SIG-M5 (cell line): ENCODE data around the gene GEMIN7.
"Not testable (repeated sequence)": the region's sequence is repeated elsewhere in the genome, so short reads cannot be mapped to it uniquely, and the experiment has no call there.

ENCODE experiments used
- DNase-seq: peaks from one replicate; lab custom pipeline; 2025; lab: John Stamatoyannopoulos, UW

GEMIN7 gene

DNA sequence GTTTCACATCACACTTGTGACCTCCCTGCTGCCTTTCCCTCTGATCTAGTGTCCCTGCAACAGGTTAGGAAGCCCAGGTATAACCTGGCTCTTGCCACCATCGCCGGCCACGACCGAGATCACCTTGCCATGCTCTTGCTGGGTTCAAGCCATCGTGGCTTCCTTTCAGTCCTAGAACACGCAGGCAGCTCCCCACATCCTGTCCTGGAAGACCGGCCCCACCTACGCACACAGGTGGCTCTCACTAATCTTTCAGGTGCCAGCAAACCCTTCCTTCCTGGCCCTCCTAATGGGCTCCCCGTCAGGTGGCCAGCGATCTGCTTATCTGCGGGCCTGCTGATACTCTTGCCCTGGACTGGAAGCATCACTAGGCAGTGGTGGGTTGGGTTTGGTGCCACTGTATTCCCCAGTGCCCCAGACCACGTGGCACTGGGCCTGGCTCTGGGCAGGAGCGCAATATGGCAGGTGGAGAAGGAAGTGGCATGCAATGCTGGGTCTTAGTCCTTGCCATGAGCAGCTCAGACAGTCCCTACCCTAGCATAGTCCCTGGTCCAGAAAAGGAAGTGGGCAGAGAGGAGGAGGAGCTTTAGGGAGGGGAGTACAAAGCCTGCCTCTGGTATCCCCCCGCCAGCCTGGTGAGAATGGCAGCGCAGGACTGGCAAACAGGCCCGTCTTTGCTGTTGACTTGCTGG is 25.7 kb downstream of the GEMIN7 start:
- no peak for DNase-seq

DNA sequence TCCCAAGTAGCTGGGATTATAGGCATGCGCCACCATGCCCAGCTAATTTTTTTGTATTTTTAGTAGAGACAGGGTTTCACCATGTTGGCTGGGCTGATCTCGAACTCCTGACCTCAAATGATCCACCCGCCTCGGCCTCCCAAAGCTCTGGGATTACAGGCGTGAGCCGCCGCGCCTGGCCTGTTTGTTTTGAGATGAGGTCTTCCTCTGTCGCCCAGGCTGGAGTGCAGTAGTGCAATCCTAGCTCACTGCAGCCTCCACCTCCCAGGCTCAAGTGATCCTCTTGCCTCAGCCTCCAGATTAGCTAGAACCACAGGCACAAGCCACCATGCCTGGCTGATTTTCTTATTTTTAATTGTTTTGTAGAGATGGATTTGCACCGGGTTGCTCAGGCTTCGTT is 27.3 kb downstream of the GEMIN7 start:
- DNase-seq = not testable (repeated sequence)

DNA sequence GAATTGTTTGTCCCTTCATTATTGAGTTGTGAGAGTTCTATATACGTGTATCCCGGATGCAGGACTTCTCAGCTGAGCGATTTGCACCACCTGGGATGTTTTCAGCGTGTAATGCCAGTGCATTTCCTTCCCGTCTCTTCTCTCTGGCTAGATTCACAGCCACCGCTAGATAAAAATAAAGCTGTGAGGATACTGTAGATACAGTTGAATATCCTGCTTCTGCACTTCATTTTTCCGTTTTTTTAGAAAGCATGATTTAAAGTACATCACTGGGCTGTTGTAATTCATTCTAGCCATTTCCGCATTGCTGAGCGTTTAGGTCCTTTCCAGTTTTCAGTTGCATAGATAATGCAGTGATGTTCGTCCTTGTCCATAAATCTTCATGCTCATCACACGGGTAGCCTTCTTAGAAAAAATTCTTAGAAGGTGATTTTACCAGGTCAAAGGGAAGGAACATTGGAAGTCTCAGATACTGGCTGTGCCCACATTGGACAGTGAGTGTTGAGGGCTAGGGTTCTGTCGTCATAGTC is 28.6 kb downstream of the GEMIN7 start:
- no peak for DNase-seq

DNA sequence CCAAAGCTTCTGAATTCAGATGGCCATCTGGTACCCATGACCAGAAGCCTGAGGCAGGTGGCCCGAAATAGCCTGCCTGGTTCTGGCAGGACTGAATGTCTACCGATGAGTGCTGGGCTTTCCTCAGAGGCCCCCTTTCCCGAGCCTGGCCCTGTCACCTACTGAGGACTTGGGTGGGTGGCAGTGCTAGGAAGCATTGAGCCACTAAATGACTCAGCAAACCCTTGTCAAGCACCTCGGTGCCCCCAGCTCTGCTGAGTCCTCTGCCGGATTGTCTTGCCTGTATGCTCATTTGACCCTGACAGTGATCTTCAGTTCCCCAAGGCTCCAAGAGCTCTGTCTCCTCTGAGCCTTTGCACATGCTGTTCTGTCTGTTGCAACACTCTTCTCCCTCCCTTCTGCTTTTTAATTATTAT is 31.8 kb downstream of the GEMIN7 start:
- no peak for DNase-seq

DNA sequence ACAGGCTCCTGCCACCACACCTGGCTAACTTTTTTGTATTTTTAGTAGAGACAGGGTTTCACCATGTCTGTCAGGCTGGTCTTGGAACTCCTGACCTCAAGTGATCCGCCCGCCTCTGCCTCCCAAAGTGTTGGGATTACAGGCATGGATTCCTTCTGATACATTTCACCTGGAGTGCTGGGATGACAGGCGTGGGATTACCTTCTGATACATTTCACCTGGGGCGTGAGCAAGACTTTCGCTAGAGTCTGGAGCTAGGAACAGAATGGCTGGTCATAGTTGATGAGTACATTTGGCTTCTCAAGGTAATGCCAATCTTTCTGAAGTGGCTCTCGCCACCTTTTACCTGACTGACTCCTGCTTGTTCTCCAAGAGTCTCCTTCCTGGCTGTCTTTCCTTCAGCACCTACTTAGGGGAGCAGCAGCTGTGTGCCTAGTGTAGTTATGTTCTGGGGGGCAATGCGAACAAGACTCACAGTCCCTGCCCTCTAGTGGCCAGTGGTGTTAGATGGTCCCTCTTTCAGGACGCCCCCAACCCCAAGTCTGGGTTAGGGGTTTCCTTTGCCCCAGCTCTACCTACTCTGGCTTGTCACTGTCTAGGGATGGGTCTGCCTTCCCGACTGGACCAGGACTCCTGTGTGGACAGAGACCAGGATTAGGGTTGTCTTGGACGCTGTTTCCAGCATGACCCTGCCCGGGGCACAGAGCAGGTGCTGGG is 33.2 kb downstream of the GEMIN7 start:
- DNase-seq = no peak

DNA sequence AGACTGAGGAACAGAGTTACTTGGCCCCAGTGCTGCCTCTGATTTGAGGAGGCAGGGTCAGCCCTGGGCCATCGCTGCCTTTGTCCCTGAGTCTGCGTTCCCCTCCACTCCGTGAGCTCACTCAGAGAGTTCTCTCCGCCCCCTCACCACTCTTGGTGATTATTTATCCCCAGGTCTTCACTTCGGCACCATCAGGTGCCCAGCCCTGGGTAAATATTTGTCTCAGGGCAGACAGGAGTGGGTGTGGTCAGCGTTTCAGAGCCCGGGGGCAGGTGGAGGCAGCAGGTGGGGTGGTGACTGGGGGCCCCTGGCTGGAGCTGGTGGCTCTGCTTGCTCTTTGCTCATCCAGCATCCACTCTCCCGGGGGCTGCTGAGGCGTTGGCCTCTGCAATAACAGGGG is 34.6 kb downstream of the GEMIN7 start:
- DNase-seq = no peak

DNA sequence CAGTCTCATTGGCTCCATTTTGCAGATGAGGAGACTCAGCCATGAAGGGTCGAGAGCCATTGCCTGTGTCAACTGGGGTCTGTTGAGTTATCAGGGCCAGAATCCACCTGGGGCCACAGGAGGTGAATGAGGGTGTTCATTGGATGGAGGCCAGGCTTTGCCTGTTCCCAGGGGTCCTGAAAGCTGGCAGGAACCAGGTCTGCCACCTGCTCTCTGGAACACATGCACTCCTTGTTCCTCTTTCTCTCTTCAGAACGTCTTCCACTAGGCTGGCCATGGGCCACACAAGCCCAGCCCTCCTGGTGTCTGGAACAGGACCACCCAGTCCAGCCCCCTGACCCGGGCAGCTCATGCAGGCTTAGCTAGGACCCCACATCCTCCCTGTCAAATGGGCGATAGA is 35.1 kb downstream of the GEMIN7 start:
- DNase-seq = no peak

DNA sequence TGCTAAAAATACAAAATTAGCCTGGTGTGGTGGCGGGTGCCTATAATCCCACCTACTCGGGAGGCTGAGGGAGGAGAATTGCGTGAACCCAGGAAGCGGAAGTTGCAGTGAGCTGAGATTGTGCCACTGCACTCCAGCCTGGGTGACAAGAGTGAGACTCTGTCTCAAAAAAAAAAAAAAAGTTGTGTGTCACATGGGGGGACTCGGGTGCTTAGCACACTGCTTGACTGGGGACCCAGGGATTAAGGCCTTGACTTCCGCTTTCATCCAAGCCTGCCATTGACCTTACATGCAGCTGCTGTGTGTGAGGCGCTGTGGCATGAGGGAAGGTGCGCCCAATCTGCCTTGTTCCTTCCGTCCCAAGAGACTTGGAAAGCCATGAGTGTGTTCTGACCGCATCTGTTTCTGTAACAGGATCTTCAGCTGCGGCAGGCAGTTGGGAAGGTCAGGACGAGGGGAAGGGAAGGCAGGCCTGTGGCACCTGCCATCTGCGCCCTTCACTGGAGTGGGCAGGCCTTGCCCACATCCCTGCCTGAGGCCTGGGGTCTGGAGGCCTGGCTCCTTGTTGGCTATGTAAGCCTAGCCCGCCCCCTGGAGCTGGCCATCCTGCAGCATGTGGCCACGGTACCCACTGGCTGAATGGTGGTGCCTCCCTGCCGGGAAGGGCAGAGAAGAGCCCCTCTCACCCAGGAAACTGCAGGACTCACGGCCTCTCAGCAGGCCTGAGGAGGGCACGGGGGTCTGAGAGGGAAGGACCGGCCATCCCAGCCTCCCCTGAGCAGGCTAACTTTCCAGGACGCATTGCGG is 37.0 kb downstream of the GEMIN7 start:
- DNase-seq = peak; percentile 32

DNA sequence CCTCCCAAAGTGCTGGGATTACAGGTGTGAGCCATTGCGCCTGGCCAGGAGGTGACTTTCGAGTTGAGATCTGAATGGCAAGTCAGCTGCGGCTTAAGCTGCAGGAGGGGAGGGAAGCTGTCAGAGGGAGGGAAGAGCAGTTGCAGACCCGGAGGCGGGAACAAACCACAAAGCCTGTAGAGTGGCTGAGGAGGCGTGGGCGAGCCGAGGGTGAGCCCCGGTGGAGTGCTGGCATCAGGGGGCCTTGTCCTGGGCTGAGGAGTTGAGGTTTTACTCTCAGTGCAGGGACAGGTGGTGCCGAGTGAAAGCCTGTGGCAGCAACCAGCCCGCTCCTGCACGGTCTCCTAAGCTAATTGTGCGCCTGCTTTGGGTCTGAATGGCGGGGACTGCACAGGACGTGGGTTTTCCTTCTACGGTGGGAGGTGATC is 38.1 kb downstream of the GEMIN7 start:
- no peak for DNase-seq

DNA sequence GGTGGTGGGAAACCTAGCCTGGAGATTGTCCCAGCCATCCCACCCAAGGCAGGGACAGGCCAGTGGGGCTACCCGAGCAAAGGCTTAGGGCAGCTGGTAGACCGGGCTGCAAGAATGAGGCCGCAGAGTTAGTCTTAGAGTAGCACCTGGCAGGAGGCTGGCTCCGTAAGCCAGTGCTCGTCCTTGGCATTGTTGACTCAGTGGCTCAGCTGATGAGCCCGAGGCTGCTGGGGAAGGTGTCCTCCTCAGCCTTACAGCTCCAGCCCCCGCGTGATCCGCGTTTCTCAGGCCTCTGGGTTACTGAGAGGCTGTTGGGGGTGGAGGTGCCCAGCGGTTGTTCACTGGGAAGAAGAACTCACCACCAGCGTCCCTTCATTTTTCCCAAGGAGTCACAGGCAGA is 38.6 kb downstream of the GEMIN7 start:
- DNase-seq = no peak

DNA sequence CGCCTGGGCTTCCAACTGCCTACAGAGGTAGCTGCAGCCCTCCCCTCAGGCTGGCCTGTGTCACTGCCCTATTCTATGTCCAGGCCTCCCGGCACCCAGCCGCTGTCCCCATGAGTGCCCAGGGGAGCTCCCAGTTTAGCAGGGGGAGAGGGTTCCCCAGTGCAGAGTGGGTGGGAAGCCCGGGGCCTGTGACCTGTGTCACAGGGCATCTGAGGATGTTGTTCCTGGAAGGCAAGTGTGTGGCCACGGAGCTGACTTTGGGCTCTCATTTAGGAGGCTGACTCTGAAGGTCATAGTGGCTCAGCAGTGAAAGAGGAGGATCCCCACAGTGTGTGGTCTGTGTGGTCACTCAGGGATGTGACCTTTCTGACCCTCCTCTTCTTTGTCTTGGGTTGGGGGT is 39.0 kb downstream of the GEMIN7 start:
- DNase-seq = no peak

DNA sequence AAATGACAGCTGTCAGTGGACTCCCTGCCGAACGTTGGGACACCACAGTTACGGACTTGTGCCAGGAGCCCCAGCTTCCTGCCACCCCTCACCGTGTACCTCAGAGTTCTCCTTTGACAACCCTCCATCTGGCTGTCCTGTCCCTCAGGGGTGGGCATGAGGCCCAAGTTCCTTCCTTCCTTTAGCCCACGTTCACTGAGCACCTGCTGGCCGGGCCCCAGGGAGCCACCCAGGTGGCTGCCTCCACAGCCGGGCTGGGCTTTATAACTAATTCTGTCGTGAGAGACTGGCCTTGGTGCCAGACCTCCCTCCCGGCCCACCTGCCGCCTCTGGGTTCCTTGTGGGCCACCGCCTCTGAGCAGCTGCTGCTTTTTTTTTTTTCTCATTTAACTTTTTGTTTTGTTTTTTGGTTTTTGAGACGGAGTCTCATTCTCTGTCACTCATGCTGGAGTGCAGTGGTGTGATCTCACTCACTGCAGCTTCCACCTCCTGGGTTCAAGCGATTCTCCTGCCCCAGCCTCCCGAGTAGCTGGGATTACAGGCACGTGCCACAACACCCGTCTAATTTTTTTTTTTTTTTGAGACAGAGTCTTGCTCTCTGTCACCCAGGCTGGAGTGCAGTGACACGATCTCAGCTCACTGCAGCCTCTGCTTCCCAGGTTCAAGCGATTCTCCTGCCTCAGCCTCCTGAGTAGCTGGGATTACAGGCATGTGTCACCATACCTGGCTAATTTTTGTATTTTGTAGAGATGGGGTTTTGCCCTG is 39.7 kb downstream of the GEMIN7 start:
- DNase-seq = not testable (repeated sequence)

DNA sequence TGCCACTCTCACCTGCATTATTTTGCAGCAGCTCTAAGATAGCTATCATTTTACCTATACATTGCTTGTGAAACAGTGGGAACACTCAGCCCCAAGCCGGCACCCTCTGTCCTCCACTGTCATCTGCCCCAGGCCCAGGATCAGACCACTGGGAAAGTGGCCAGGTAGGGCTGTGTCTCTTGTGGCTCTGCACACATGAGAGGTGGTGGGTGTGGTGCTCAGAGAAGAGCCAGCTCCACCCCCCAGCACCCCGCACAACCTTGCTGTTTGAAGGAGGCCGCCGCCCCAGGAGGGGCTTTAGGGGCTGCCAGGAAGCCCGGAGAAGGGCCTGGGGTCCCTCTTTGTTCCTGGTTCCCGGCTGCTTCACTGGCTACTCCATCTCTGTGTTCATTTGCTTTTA is 40.5 kb downstream of the GEMIN7 start:
- no peak for DNase-seq

DNA sequence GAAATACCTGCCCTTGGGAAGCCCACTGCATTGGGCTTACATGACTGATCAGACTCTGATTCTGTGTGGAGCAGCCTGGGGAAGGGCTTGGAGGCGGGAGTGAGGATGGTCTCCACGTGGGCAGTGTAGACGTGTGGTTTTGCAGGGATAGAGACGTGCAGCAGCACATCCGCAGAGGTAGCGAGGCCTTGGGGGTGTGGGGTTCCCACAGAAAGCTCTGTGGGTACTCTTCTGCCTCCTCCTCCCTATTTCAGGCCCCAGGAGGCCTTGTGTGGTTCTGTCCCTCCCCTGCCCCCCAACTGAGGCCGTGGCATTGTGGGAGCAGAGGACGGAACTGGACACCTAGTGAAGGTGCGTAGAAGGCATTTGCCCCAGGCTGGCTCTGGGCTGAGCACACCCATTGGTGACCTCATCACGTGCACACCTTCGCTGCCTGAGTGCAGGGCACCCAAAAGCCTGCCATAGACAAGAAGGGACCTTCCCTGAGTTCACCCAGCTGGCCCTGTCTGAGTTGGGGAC is 42.8 kb downstream of the GEMIN7 start:
- no peak for DNase-seq

DNA sequence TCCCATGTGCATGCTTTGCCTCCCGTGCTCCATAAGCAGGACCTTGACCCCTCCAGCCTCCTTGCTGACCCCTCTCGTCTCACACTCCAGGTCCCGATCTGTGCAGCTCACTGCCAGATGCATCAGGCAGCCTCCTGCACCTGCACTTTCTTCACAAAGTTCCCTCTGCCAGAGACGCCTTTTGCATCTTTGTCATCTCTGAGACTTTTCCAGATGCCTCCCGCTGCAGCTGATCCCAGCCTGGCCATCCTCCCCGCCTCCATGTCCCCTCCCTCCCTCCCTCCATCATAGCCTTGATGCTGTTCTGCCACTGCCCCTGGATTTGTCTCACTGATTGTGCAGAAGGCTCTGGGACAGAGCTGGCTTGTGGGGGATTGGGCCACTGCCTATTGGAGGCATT is 43.8 kb downstream of the GEMIN7 start:
- no peak for DNase-seq

DNA sequence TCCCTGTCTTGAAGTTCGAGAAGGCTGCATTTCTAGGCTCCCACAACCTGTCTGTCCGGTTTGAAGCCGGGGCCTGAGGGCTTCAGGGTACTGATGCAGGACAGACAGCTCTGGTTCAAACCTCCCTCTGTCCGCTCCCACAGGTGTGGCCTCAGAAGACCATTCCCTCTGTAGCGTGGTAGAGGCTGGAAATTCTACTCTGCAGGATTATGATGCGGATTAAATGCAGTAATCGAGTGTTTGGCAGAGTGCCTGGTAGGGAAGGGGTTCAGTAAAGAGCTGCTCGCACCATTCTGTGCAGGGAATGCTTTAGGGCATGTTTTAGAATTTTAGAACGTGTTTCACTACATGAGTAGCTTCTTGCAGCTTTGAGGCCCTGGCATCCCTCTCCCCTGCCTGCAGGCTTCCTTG is 44.4 kb downstream of the GEMIN7 start:
- DNase-seq = no peak

DNA sequence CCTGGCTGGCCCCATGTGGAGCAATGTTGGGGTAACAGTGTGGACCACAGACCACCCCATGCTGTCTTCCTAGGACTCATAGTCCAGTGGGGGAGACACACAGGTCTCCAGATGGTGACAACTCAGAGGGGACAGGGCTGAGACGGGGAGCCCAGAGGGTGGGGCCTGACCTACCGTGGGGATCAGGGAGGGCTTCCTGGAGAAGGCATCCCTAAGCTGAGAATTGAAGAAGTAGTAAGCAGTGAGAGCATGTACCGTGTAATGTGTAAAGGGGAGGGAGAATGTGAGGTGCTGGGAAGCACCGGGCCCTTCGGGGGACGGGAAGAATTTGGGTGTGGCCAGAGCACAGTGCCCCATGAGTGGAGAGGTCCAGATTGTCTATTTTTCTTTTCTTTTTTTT is 45.0 kb downstream of the GEMIN7 start:
- DNase-seq = no peak

DNA sequence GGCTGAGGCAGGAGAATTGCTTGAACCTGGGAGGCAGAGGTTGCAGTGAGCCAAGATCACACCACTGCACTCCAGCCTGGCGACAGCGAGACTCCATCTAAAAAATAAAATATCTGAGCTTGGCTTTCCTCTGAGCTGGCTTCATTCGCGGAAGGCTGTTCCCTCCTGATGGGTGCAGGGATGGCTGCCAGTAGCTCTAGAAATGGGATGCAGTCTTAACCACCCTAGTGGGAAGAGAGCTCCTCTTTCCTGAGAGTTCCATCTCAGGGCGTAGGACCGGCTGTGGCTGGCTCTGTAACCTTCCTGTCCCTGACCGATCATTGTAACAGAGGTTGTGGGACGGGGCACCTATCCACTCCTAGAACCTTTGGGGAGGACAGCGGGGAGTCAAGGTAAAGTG is 46.3 kb downstream of the GEMIN7 start:
- DNase-seq = no peak

DNA sequence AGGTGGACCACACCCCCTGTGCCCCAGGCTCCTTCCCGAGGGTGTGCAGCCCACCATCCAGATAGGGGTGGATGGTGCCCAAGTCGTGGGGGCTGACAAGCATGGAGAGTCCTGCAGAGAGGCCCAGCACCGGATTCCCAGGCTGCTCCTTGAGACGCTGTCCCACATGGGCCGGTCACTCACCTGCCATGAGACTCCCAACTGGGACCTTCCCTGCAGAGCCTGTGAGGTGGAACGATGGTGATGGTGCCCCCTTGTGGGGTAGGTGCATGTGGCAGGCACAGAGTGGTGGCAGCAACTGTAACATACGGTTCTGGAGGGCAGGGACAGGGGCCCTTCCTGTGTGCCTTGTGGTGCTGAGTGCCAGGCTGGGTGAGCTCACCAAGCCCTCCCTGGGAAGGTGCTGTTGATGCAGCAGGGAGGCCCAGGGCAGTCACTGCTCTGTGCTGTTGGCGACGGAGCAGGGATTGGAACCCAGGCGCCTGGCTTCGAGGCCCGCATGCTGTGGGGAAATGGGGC is 47.0 kb downstream of the GEMIN7 start:
- no peak for DNase-seq

DNA sequence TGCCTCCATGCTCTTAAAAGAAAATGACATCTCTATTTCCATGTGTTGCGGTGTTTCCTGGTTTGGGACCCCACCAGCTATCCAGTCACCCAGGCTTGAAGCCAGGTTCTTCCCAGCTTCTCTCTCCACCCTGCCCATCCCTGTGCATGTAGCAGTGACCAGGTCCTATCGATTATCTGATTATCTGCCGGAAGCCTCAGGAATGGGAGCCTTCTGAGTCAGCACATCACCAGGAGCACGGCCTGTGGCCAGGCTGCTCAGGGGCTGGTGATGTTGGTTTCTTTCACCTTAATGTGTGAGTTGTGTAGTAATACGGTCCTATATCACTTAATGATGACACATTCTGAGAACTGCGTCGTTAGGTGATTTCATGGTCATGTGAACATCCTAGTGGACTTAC is 47.6 kb downstream of the GEMIN7 start:
- no peak for DNase-seq

DNA sequence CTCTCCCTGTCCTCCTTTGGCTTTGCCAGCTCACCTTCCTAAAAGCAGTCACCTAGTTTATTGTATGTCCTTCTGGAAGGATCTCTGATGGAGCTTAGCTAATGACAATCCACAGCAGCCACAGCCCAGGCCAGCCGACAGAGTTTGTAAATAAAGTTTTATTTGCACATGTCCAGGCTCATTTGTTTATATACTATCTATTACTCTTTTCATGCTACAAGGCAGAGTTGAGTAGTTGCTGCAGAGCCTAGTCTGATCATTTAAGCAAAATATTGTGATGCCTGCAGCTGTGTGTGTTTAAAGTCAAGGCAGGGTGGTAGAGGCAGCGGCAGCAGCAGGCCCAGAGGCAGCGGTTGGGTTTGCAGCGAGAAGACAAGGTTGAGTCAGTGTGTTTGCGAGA is 49.1 kb downstream of the GEMIN7 start:
- no peak for DNase-seq

DNA sequence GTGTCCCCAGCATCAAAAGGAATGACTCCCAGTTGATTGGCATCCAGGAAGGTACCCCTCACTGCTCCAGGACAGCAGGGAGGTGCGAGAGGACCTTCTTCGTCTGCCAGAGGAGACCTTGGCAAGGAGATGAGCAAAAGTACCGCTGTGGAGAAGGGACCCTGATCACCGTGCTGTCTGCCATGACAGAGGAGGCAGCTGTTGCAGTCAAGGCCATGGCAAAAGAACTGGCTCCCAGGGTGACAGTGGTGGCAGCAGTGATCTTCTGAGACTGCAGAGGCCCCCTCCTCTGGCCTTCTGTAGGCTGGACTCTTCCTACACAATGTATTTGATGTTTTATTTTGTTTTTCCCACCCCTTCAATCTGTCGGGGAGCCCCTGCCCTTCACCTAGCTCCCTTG is 49.7 kb downstream of the GEMIN7 start:
- no peak for DNase-seq
